HFFc6 (cell line): ENCODE results near the gene BACH2. TPM values are rescaled to one million over a fixed set of nuclear protein-coding genes. Genes with fewer than 3 reads are reported as not detected.

Experiments used
- DNase-seq: peaks from one replicate; pipeline ENCODE4 v3.0.0-alpha.2; 2018
- H3K27ac Mint-ChIP-seq: 2 replicates; pipeline ENCODE4 v1.8.0; 2020; ENCODE audit warnings: mild to moderate bottlenecking, mixed read lengths
- H3K27me3 Mint-ChIP-seq: 2 replicates; pipeline ENCODE4 v1.8.0; 2021; ENCODE audit warnings: mild to moderate bottlenecking, moderate library complexity, mixed read lengths; ENCODE audit not compliant: insufficient read depth
- H3K36me3 Mint-ChIP-seq: 2 replicates; pipeline ENCODE4 v1.8.0; 2021; ENCODE audit warnings: low read depth, mixed read lengths
- H3K4me1 Mint-ChIP-seq: 2 replicates; pipeline ENCODE4 v1.8.0; 2020; ENCODE audit warnings: low read depth, mixed read lengths
- H3K4me3 Mint-ChIP-seq: 2 replicates; pipeline ENCODE4 v1.8.0; 2020; ENCODE audit warnings: mild to moderate bottlenecking, moderate library complexity, mixed read lengths
- H3K9me3 Mint-ChIP-seq: 2 replicates; pipeline ENCODE4 v1.8.0; 2020; ENCODE audit warnings: mild to moderate bottlenecking, mixed read lengths
- total RNA-seq, 6 experiments: library from RNA; stranded (reverse); fragmentation: NEBNext Ultra II Directional; extraction: Animal tissue kit (Norgen Biotek cat#: 25700); gene quantifications; 2 replicates in 1 of 6; 3 replicates in 5 of 6; pipeline ENCODE4 v1.2.3, GENCODE V29; 2021
- TF ChIP-seq, protein P1 (sequence below): fragments of 200-600 bp; sonication (generic); IDR thresholded peaks from 2 replicates; pipeline ENCODE4 v1.5.0; 2021; ENCODE audit warnings: antibody characterized with exemption, mild to moderate bottlenecking

BACH2 gene
- total RNA-seq, 6 experiments from 2014 or later = not detected

GRCh38 chr6:90319979-90320685 is 23.5 kb upstream of the BACH2 start:
- Mint-ChIP-seq H3K9me3 (no peaks in the 10 kb centered on the region), H3K4me1 (no peaks in the 10 kb centered on the region), H3K27me3 (peaks cover 2% of the 10 kb centered on the region; the same call in 1 of the 2 replicates), H3K36me3 (no peaks in the 10 kb centered on the region), H3K4me3 (no peak overlapping the region), H3K27ac (no peak overlapping the region)
- TF ChIP-seq, protein P1, sequence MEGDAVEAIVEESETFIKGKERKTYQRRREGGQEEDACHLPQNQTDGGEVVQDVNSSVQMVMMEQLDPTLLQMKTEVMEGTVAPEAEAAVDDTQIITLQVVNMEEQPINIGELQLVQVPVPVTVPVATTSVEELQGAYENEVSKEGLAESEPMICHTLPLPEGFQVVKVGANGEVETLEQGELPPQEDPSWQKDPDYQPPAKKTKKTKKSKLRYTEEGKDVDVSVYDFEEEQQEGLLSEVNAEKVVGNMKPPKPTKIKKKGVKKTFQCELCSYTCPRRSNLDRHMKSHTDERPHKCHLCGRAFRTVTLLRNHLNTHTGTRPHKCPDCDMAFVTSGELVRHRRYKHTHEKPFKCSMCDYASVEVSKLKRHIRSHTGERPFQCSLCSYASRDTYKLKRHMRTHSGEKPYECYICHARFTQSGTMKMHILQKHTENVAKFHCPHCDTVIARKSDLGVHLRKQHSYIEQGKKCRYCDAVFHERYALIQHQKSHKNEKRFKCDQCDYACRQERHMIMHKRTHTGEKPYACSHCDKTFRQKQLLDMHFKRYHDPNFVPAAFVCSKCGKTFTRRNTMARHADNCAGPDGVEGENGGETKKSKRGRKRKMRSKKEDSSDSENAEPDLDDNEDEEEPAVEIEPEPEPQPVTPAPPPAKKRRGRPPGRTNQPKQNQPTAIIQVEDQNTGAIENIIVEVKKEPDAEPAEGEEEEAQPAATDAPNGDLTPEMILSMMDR = no peak
- no peak for DNase-seq

- Mint-ChIP-seq H3K9me3 (no peaks in the 10 kb centered on the region), H3K27me3 (peaks cover under 1% of the 10 kb centered on the region; the same call in 1 of the 2 replicates), H3K36me3 (no peaks in the 10 kb centered on the region), H3K4me3 (no peak overlapping the region), H3K27ac (no peak overlapping the region), H3K4me1 (no peaks in the 10 kb centered on the region)
- TF ChIP-seq, protein P1 = no peak
- no peak for DNase-seq
These were observed 22.4 kb upstream of the BACH2 start for GRCh38 chr6:90319044-90319443.

DNA sequence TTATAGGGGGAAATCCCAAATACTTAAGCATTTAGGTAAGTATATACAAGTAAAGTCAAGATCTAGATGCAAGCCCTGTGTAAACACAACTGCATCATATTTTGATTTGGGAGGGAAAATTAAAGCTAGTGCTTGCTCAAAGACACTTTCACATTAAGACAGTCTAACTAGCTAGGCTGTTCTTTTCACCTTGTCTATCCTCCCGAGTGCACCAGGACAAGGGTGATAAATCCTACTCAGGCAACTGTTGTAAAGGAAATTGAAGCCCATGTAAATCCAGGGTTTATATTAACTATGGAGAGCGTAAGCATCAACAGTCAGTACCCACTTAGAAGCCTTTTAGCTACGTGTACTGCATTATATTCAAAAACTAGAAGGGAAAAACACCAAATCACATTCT is 19.3 kb upstream of the BACH2 start:
- Mint-ChIP-seq H3K27me3 (peaks cover 2% of the 10 kb centered on the region; the same call in 1 of the 2 replicates), H3K4me1 (no peaks in the 10 kb centered on the region), H3K9me3 (no peaks in the 10 kb centered on the region), H3K27ac (no peak overlapping the region), H3K36me3 (no peaks in the 10 kb centered on the region), H3K4me3 (no peak overlapping the region)
- DNase-seq = no peak
- TF ChIP-seq, protein P1 = no peak

DNA sequence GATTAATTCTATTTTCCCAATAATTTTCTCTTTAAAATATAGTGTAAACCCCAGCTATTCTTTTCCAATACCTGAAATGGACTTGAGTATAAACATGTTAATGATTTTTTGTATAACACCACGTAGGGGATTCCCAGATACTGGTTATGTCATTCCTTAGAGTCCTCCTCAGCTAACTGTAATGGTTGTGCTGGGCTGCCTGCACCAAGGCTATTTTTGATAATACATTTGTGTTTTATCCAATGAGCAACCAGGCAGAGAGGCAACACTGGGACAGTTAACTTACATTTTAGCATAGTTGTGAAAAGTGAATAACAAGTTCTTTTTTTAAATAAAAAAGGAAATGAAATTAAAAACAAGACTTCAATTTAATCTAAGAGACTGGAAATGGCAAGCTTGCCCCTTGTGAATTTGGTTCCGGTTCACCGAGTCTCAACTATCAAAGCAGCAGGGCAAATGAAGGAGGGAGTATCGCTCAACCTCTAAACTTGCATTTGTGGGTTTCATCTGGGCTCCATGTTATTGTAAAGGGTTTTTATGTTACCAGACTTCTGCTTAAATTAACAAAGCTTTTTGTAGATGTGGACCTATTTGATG is 18.8 kb upstream of the BACH2 start:
- Mint-ChIP-seq H3K4me3 (no peak overlapping the region), H3K27me3 (peaks cover 5% of the 10 kb centered on the region; the same call in 1 of the 2 replicates)

GRCh38 chr6:90314514-90314913 is 17.9 kb upstream of the BACH2 start:
- Mint-ChIP-seq H3K9me3 (no peaks in the 10 kb centered on the region), H3K4me1 (no peaks in the 10 kb centered on the region), H3K4me3 (no peak overlapping the region), H3K27ac (no peak overlapping the region), H3K36me3 (no peaks in the 10 kb centered on the region), H3K27me3 (peaks cover 8% of the 10 kb centered on the region; the same call in 1 of the 2 replicates)
- DNase-seq = no peak
- TF ChIP-seq, protein P1 = no peak

More for the DNA sequence above, 18.8 kb upstream of the BACH2 start:
- DNase-seq = no peak
- TF ChIP-seq, protein P1 = no peak
- Mint-ChIP-seq H3K36me3 (no peaks in the 10 kb centered on the region), H3K4me1 (no peaks in the 10 kb centered on the region), H3K9me3 (no peaks in the 10 kb centered on the region), H3K27ac (no peak overlapping the region)
